Measurements from ENCODE around the gene SH3BP5.

The SH3BP5 gene

DNA sequence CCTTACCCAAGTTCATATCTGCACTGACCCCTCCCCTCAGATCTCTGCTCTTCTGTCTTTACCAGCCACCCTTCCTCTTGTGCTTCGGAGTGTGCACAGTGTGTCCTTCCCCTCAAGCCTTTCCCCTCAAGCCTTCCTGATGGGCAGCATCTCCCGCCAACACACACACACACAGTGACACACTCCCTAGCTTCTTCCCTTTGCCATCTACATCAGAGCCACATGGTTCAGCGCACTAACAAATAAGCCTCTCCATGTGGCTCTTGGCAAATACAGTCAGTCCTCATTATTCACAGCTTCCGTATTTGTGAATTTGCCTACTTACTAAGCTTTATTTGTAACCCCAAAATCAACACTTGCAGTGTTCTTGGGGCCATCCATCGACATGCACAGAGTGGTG is 37.5 kb downstream of the SH3BP5 start:
- DNase-seq = no peak

DNA sequence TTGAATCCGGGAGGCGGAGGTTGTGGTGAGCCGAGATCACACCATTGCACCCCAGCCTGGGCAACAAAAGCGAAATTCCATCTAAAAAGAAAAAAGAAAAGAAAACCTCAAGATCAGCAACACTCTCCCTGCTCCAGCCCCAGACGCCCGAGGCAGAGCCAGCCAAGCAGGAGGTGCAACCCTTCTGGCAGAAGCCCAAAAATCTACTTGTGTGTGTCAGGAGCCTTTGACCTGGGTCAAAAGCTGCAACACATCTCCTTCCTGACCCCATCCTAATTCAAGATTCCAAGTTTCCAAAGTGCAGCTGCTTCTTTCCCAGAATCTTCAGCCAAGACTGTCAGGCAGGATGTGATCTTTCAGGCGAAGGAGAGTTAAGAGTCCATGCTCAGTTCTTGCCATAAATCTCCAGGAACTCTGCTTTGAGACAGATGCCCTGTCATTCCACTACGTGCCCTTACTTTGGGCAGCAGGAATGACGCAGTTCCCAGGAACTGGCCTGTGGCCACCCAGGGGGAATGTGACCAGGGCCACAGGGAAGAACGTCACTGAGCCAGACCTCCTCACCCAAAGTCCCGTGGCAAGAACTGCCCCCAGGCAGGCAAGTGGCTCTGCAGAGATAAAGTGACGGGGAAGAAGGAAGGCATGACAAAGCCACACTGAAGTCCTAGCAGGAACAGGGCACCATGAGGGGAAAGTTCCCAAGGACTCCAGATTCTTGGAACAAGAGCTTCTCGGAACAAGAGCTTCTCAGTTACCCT is 39.4 kb downstream of the SH3BP5 start:
- no peak for DNase-seq

DNA sequence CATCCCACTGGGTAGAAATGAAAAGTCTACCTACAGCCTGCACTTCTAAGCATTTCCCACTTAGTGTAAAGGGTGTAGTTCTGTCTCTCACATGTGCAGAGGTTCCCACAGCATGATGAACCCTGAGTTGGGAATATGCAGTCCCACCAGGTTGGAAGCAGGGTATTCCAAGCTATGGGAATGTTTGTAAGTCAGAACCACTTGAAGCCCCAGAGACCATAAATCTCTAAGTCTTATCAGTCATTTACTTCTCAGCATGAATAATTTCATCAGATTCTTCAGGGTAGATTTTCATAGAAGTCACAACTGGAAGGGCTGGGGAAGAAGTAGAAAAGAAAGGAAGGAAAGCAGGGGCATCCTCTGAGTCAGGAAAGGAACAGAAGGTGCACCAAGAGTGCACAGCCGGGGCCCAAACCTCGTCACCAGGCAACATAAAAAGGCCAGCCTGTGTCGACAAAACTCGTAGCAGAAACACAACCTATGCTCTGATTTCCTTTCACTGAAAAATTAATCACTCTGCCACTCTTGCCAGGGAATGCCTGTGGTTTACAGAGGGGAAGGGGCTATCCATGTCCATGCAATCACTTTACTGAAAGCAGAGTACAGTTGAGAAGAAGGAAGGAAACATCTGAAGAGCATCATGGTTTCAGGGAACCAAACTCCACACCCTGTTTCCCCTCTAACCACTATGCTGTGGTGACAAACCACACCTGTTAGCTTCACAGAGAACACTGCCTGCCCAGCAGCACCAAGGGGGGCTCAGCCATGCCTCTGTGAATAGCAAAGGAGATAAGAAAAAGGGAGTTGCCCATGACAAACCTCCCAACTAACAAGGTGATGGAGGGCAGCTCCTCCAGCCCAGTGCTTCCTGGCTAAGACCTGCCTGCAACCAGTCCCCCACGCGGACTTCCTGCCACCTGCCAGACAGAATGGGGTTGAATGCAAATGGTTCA is 40.5 kb downstream of the SH3BP5 start:
- peak; percentile 85 for DNase-seq

DNA sequence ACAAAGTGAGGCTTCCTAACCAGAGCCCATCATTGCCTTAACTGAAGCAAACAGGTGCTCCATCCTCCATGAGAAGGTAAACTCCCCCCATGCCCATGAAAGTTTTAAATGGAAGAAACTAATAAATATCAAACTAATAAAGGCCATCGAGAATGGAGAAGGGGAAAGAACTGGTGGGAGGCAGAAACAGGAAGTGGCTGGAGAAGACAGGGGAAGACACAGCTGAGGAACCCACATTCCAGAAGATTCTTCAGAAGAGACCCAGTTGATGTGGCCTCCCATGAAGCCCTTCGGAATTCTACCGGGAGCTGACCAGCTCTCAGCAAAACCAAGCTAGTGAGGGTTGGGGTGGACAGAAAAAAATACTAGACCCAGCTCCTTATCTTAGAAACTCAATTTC is 41.6 kb downstream of the SH3BP5 start:
- DNase-seq = no peak

DNA sequence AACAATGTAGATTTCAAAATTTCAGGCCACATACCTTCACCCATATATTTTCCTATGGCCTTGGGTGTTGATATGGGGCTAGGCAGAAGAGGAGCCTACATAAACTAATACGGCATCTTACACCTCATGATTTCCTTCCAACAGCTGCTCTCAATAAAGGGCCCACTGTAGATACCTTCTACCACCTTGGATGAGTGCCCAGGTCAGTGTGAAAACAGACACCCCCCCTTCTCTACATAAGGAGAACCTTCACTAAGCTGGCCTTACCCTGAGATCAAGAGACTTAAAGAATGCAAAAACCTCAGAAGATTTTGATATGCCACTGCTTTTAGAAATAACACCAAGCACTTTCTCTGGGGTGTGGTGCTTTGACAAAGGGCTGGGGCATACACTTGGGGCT is 42.7 kb downstream of the SH3BP5 start:
- DNase-seq = no peak

DNA sequence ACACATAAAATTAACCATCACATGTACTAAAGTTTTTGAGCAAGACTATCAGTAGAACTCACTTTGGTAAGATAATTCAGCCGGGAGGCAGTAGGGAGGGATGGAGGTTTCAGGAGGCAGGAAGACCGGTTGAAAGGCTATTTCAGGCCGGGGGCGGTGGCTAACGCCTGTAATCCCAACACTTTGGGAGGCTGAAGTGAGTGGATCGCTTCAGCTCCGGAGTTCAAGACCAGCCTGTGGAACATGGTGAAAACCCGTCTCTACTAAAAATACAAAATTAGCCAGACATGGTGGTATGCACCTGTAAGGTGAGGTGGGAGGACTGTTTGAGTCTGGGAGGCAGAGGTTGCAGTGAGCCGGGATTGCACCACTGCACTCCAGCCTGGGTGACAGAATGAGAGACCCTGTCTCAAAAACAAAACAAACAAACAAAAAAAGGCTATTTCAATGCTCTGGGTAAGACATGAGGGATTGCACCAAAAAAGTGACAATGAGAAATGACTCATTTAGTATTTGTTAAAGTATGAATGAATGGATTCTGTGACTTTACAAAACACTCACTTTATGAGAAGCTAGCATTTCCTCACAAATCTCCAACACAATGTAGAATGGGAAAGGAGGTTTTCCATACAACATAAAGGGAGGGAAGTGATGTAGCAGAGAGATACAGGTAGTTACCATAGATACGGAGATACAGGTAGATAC is 43.9 kb downstream of the SH3BP5 start:
- no peak for DNase-seq

DNA sequence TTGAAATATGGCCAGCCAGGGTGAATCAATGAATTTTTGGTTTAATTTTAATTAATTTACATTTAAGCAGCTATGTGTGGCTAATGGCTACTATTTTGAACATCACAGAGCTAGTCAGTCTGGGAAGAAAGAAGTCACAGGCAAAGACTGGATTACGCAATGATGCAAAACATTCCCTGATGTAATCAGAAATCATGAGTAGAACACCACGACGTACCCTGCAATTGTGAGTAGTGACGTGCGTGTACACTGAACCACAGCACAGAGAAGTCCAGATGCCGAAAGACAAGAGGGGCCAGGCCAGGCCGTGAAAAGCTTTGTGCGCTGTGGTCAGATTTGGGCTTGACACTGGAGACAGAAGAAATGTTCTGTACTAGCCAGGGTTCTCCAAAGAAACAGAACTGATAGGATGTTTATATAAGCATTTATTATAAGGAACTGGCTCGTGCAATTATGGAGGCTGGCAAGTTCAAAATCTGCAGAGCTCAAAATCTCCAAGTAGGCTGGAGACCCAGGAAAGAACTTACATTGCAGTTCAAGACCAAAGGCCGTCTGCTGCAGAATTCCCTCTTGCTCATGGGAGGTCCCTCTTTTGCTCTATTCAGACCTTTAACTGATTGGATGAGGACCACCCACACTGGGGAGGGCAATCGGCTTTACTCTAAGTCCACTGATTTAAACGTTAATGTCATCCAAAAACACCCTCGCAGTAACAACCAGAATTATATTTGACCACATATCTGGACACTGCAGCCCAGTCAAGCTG is 44.6 kb downstream of the SH3BP5 start:
- no peak for DNase-seq

DNA sequence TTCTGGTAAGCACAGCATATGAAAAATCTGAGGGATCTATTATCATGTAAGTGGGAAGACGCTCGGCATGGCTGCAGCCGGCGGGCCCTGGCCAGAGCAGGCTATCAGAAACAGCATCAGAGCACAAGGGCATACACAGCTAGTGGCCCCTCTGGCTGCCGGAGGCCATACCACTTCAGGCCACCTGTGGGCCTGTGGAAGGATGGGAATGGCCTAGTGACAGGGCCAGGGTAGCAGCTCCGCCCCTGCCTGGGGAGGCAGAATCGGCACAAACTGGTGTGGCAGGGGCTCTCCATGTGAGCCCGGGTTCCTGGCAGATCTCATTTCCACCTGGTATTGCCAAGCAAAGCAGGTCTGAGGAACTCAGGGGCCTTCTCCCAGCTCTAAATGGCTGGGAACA is 46.4 kb downstream of the SH3BP5 start:
- no peak for DNase-seq

DNA sequence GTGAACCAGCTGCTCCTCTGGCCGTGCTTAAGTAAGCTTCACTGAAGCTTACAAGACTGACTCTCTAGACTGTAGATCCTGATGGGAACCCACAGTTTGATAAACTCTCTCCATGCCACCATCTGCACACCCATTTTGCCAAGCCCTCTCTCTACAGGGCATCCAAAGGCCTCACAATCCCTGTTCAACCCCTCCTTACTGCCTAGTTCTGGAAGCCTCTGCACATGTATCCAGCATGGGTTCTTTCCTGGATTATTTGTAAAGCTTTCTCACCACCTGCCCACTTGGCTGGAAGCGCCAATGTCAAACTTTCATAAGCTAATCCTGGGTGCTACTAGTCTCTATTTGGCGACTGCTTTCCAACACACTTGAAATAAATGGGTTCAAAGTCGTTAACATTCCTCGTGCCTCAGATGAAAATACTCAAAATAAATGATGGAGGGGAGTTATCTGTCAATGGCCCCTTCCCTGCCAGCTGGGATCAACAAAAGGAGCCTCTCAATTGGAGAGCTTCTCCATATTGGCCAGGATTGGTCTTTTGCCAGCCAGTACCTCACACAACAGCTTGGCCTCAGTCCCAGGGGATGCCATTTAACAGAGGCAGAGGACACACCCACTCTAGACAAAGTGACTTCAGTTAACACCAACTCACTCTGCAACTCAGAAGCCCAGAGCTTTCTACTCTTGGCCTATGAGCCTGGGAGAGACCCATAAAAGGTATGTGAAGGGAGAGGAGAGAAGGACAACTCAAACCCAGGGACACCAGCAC is 48.1 kb downstream of the SH3BP5 start:
- no peak for DNase-seq

DNA sequence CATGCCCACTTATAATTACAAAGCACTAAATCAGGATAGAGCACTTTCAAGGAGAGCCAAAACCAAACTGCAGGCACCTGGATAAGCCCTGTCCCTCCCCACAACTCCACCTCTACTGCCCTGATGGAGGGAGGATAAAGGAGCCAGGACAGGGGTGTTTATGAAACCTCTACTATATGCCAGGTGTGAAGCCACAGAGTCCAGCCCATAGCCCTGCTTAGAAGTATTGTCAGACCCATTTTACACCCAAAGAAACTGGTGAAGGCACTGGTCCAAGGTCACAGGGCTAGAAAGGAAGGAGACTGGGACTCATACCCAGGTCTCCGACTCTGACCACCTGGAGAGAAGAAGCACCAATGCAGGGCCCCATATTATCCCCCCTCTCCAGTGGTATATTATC is 48.7 kb downstream of the SH3BP5 start:
- DNase-seq = no peak

DNA sequence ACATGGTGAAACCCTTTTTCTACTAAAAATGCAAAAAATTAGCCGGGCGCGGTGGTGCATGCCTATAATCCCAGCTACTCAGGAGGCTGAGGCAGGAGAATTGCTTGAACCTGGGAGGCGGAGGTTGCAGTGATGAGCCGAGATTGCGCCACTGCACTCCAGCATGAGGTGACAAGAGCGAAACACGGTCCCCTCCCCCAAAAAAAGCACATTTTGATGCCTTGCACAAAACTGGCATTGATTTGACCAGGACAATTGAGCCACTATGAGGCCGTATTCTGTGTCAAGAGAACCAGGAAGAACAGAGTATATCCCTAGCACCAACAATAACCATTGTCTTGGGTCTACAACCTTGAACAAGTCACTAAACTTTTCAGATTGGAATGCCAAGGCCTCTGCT is 50.6 kb downstream of the SH3BP5 start:
- DNase-seq = no peak

DNA sequence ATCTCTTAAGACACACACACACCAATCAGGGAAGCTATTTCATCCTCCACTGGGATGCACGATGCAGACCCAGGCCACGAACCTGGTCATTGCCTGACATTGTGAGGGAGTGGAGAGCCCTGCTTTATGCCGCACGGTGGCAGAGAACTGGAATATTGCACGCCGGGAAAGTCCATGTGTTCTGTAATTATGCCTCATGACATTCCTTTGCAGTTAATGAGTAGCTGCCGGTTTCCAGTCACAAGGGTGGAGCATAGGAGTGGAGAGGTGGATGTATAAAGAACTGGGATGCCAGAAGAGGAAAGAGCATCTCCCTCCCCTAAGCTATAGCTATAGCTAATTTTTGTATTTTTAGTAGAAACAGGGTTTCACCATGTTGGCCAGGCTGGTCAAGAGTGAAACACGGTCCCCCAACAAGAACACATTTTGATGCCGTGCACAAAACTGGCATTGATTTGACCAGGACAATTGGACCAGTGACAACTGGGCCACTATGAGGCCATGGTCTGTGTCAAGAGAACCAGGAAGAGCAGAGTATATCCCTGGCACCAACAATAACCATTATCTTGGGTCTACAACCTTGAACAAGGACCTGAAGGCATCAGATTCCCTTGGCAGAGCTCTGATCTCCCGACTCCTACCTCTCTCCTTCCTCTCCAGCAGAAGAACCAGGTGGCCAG is 51.4 kb downstream of the SH3BP5 start:
- DNase-seq = no peak

DNA sequence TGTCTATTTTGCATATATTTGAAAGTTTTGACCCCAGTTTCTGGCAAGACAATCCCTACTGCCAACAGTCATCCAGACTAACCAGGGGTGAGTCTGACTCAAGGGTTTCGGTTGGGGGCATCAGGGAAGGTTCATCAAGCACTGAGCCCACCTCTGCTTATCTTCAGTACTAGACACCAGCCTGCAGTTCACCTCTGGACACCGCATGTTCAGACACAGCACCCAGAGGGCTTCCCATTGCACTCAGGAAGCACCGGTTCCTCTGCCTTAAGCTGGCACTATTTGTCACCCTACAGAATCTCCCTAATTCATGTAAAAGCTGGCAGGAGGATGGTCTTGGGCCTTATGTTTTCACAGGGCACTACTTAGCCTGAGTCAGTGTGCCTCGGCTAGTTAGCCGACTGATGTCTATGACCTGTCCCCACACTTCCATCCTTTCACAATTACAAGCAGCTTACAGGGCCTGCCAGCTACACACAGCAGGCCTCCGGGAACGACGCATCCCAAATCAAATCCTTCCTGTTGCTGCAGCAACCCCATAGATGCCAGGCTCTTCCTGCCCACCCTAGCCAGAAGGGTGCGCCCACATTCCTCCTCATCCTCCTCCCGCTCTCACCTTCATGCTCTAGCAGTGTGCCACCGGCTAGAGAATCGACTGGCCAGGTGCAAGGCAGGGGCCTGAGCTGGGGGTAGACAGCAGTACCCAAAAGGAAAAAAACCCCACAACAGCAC is 52.5 kb downstream of the SH3BP5 start:
- DNase-seq = no peak

DNA sequence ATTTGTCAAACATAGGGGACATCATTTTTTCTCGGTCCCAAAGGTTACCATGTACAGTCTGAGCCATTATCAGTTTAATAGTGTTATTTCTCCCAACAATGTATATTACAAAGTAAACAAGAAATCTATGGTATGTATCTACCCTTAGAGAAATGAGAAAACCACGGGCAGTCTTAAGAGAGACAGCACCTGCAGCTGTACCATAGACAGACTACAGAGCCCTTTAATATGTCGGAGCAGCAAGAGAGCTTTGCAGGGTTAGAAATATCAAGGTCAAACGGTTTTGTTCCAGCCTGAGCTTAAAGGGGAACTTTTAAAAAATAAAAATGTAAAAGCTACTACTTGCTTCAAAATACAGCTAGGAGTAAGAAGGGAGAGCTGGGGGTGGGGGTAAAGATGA is 53.2 kb downstream of the SH3BP5 start:
- DNase-seq = no peak

DNA sequence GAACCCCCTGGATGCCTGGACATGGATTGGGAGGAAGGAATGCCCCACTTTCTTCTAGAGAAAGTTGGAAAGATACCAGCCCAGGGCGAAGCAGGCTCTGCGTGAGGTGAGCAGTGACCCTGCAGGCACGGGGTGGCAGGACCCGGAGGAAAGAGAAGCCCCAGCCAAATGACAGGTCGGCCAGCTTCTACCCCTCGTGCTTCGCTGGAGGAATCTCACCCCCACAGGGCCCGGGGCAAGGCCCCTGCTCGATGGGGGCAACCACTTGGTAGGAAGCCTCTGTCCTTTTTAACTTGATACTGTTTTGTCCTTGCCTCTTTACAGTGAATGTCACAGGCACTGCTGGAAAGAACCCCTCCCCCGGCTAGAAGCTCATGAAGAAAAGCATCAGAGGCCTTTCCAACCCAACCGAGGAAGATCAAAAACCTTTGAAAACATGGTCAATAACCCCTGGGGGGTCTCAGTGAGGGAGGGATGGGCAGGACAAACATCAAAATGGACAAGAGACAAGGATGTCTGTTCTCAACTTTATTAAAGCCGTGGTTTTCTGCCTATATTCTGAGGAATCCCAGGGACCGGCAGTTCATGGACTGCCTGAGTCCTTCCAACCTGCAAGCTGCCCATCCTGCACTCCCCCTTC is 54.4 kb downstream of the SH3BP5 start:
- no peak for DNase-seq

DNA sequence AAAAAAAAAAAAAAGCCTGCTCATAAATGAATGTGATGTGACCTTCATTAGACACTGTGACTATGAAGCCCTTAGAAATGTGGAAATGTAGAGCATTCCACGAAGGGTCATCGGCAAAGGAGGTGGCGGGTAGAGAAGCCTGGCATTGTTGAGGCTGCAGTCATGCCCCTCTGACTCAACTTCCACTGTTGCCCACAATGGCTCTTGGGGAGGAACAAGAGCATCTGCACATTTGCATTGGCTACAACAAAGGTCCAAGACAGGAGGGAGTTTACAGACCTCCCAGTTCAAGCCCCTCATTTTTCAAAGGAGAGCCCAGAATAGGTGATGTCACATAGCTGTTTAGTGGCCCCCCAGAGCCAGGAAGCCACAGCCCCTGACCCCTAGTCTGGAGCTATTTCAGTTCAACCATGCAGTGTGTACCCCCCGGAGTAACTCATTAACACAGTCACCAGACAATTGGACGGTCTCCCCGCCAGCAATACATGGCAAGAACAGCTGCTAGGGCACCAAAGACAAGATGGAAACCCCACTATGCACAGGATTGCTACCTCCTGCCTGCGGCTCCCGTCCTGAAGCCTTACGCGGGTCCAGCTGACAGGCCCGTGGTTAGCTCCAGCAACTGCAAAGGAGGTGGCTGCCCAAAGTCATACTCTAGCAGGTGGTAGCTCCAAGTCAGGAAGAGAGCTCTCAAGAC is 56.2 kb downstream of the SH3BP5 start:
- DNase-seq = no peak

DNA sequence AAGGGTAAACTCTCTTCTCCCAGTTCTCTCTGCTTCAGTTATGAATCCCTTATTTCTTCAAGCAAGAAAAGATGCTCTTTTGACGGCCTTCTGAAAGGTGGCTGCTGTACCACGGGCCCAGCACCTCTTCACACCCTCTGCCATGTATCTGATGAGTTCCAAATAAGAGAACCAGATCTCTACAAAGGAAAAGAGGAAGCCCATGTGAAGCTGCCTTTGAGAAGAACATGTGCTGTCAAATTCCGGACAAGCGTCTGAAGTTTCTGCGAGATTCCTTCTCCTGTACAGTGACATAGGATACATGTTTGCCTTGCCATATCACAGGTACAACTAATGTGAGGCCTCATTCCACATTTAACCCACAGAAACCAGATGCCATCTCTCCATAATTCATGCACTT is 59.2 kb downstream of the SH3BP5 start:
- DNase-seq = no peak

DNA sequence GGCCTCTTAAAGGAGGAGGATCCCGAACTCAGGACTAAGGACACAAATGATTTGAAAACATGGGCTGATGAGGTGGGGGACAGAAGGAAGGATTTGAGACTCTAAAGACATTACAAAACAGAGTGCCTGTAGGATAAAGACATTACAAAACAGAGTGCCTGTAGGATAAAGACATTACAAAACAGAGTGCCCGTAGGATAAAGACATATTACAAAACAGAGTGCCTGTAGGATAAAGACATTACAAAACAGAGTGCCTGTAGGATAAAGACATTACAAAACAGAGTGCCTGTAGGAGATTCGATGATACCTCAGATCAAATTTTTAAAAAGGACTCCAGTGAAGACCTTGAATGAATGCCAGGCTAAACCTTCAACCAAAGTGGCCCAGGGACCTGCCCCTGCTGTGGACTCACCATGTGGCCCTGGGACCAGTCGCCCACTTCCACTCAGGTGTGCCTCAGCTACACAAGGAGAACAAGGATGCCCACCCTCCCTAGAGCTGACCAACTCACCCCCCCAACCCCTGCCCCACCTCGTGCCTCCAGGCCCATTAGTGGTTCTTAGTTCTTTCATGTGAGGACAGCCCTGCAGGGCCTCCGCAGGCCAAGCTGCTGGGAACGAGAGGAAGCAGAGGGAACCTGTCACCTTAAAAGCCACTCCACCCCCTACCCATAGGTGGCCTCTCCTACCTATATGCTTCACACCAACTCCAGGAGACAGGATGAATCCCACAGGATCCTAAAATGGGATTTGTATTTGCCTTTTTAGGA is 59.8 kb downstream of the SH3BP5 start:
- no peak for DNase-seq
